NOMO-1 treated with DMSO at 0.1 percent for 48 hours (cell line): ENCODE data around the gene TFAP2B.

Experiments
- DNase-seq: peaks from one replicate; lab custom pipeline; 2025; ENCODE audit not compliant: unreplicated experiment; lab: John Stamatoyannopoulos, UW

TFAP2B gene

DNA sequence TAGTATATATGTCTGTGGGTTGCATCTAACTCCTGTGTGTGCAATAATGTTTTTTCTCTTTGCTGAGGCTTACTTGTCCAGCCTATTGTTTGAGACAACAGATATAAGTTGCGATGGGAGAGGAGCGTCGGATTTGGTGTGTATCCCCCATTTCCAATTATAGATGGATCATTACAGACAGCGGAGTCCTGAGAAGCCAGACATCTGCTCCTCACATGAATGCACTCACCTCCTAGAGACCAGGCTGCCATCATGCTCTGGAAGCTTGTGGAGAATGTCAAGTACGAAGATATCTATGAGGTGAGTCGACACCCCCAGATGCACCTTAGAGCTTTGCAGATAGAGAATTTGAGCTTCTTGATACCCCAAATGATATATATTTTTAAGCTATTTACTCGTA lies at the start of gene TFAP2B:
TSS of gene TFAP2B (plus strand) at position 199 of the 400 bp plus-strand sequence. CDS start at position 220, 21 bp downstream.
- DNase-seq, result no peak

GRCh38 chr6:50778696-50779095 lies 40.0 kb upstream of the TFAP2B start:
- DNase-seq, result no peak

GRCh38 chr6:50780382-50780781 lies 38.3 kb upstream of the TFAP2B start:
- DNase-seq, result no peak

DNA sequence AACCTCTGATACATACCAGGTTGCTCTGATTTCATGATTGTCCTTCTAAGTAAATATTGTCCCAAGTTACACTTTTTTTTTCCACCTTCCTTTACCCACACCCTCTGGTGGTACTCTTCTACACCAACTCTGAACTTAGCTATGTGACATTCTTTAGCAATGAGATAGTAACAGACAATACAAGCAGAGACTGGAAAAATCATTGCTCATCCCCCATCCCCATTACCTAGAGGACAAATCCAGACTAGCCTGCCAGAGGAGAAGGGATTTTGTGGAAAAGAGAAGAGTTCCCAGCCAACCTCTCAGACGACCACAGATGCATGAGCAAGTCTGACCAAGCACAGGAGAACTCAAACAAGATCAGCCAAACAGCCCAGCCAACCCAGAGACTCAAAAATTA lies 32.8 kb upstream of the TFAP2B start:
- no peak for DNase-seq

- DNase-seq, result peak; percentile 60
These were observed 26.7 kb upstream of the TFAP2B start for GRCh38 chr6:50791900-50792508.

- DNase-seq, result no peak
These were observed 25.9 kb upstream of the TFAP2B start for GRCh38 chr6:50792771-50793170.

DNA sequence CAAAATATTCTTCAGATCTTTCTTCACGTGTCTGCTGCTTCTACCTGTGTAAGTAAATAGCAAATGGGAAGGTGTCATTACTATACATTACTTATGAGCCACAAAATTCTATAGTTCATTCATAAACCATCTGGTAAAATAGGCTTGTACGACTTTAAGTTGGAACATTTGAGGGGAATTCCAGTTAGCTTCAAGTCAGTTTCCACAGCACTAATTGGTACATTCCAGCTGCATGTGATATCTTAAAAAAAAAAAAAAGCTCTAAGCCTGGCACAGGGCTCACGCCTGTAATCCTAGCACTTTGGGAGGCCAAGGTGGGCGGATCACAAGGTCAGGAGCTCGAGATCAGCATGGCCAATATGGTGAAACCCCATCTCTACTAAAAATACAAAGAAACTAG lies 23.1 kb upstream of the TFAP2B start:
- no peak for DNase-seq

- no peak for DNase-seq
These were observed 14.4 kb upstream of the TFAP2B start for GRCh38 chr6:50804283-50804682.

DNA sequence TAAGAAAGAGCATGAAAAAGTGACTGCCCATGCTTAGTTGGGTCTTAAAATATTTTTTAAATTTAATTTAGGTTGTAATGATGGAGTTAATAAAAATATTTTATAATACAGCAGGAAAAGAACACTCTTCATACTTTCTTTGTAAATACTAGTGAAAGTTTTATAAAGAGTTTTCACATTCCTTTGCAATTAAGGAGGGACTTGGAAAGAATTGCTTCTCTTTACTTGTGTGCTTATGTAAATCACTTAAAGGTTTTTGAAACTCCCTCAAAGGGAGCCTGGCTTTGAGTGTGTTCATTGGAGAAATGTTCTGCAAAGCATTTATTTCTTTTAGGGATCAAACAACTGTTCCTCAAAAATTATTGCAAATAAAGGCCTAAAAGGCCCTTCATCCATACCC lies 11.6 kb upstream of the TFAP2B start:
- no peak for DNase-seq

DNA sequence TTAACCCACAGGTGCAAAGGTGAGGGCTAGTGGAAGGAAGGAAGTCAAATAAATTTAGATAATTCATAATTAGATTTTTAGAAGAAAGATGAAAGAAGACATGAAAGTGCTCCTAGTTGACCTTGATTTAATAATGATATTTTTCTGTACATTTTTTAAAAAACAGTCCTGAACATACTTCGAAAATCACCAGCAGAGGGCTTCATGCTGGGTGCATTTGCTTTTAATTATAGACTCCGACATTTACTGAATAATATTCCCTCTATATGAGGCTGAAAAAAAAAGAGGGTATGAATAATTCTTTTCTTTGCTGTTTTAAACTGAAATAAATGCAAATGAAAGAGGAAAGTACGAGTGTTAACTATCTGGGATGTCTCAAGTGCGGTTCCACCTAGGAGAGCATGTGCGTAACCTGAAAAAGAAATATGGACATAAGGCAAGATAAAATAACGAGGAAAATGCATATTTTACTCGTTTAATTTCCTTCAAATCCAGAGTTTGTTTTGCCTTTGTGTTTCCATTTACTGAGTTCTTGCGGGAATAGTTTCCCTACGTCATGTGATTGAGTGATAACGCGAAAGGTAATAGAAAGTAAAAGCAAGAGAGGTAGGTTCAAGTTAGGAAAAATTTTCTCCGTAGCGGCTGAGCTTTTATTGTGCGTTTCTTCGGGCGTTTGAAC lies 3.1 kb upstream of the TFAP2B start:
- DNase-seq, result peak; percentile 41

DNA sequence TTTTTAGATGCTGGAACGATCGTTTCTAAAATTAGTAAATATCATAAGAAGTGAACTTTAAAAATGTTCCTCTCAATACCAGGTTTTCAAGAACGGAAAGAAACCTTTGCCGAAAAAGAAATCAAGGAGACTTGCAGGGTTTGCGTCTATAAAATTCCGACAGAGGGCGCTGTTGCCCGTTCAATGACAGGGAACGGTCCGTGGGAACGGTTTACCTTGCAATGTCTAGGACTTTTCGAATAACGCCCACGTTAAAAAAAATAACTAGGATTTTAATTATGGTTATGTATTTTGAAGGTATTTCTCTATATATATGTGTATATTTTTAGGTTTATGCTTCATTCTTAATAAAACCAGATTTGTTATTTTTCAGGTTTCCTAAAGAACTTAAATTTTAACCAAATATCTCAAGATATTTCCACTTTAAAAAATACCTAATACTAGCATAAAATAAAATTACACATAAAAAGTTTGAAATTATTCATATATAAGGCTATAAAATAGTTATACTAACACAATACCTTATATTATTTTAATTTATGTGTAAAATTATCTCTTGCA lies 2.5 kb upstream of the TFAP2B start:
- peak; percentile 63 for DNase-seq

GRCh38 chr6:50816947-50817645 lies 1.6 kb upstream of the TFAP2B start:
- no peak for DNase-seq

DNA sequence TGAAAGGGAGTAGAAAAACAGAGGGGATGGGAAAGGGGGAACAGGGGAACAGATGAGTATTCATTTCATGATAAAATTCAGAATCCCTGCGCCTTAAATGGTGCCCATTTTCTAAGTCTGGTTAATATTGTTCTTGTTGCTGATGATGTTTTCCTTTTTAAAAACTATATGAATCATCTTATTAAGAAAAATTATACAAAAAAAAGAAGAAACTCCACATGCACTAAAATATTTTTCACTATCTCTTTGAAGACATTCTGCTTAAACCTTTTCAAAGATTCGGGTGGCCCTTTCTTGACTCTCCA lies 1.1 kb upstream of the TFAP2B start:
- DNase-seq, result no peak

DNA sequence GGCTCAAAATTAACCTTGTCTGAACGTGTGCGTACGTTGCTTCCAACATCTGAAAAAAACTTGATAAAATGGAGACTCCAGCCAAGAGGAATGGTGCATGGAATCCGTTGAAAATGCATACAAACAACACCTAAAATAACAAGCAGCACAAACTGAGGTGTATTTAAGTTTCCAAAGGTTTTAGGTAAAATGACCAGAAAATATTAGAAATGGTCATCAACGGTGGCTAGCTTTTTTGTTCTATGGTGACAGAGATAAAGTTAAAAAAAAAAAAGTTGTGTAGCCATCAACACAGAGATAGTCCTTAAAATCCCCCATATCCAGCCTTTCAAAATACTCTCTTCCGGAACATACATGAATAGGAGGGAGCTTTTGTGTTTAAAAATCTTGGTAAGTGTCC lies 651 bp upstream of the TFAP2B start:
- DNase-seq, result no peak

GRCh38 chr6:50819466-50819903 lies 814 bp downstream of the TFAP2B start:
- DNase-seq, result no peak

DNA sequence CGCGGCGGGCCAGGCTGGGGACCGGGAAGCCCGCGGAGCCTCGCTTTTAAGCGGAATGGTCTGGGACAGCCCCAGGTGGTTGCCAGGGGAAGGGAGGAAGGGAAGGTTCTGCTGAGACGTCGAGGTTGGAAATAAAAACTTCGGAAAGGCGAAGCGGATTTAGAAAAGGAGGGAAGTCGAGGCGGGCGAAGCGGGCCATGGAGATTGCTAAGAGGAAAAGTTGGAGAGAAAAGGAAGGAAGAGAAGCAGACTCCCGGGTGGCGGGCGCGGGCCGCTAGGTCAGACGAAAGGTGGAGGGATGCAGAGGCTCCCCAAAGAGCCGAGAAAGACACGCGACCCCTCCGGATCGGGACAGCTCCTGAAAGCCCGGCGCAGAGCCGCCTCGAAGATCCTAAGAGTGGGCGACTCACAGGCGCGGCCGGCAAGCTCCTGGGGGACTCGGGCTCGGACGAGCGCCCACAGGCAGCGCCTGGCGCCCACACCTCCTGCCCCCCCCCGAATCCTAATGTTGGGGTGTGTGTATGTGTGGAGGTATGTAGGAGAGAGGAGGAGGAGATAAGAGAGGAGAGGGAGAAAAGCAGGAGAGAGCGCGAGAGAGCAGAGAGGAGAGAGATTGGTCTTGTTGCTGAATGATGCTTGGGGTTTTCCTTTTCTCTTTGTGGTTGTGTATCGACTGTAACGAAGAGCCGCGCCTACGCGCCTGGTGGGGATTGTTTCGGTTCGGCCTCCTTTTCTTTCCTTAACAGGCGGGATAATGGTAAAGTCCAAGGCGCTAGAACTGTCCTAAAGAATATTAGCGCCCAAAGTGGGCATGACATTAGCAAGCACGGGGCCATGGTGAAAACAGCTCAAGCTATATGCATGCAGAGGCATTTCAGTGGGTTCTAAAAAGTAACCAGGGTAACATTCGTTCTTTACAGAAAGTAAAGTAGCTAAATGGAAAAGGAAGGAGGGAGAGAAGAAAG lies 1.5 kb downstream of the TFAP2B start:
- no peak for DNase-seq

DNA sequence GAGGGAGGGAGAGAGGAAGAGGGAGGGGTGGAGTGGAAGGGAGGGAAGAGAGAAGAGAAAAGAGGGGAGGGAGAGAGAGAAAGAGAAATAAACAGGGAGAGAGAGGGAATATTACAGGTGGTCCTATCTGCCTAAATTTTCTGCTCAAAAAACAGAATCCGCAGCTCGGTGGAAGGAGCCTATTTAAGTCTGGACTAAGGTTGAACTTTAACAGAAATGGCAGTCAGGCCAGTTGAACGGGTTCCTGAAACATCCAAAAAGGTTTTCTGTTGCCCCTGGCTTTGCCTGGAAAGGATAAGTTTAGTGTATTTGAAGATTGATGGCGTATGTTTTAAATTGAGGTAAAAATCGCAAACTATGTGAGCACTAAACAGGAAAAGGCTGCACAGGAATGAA lies 2.2 kb downstream of the TFAP2B start:
- no peak for DNase-seq

GRCh38 chr6:50821441-50822077 lies 2.9 kb downstream of the TFAP2B start:
- no peak for DNase-seq

DNA sequence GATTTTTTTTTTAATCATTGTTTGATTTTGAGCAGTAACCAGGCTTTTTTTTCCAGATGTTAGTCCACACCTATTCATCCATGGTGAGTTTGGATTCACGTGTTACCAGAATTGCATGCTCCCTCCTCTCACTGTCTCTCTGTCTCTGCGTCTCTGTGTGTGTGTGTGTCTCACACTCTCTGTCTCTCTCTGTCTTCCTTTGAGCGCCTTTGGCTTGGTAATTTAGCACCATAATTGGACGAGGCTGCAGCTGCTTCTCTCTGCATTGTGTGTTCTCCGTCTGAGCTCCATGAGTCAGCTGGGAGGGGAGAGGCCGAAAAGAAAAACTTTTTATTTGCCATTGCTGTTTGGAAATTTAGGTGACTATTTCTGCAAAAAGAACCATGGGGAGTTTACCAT lies 3.4 kb downstream of the TFAP2B start:
- no peak for DNase-seq

- no peak for DNase-seq
These were observed 4.6 kb downstream of the TFAP2B start for GRCh38 chr6:50823094-50823920.
